ENCODE data around the gene MBNL2. TPM values are rescaled to one million over a fixed set of nuclear protein-coding genes. Genes with fewer than 3 reads are reported as not detected.

MBNL2 gene
- total and polyA plus RNA-seq, 2 of the 13 experiments (the other 11 are each of a cell fraction or from before 2014, with no cell fraction given): 30.8 to 59.0 TPM

DNA sequence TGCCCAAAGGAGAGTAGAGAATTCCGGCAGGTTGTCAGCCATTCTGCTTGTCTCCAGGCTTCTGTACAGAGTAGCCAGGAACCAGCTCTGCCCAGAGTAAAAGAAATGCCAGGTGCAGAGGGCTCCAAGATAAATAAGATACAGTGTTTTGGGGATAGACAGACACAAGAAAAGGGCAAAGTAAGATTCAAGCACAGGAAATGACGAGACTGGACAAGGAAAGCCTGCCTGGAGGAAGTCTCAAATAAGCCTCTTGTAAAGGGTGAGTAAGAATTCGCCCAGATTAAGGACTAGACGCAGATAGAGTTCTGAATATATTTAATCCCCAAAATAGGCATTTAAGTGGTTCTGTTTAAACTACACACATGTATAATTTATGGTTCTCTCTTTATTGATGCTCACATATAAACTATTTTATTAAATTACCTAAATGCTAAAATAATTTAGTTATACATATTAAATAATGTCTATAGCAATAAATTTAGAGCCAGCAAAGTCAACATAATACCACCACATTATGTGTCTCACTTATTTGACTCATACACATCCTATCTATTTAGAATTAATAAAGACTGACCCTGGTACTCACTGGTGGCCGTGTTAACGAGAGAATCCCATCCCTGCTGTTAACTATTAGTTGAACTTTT lies 113.5 kb downstream of the MBNL2 start:
- no peaks in the 10 kb centered on the region for H3K9me3 ChIP-seq (ENCODE audit: low read length)
- ChIA-PET CTCF (ENCODE audit: low intra/inter-chr PET ratio, low total read pairs) (no interaction called here), POLR2A (no interaction called here)
- no peaks in the 10 kb centered on the region for H3K4me1 ChIP-seq (ENCODE audit: insufficient read depth, low read length)
- no peak overlapping the region for H3K27ac ChIP-seq (ENCODE audit: extremely low read length, insufficient read depth, low read length)
- peaks cover 35% of the 10 kb centered on the region for H3K79me2 ChIP-seq (ENCODE audit: insufficient read depth, low read length)
- WGBS (ENCODE audit: low lambda C conversion rate): 82% methylated on average over 6 of the region's 6 CpGs
- peaks cover 34% of the 10 kb centered on the region for H4K20me1 ChIP-seq (ENCODE audit: insufficient read depth, low read length)
- no peak for ATAC-seq
- no peak overlapping the region for H3K4me2 ChIP-seq (ENCODE audit: low read depth, low read length)
- no peaks in the 10 kb centered on the region for H3K27me3 ChIP-seq (ENCODE audit: control insufficient read depth in 1 of 2, insufficient read depth in 2 of 2, low read length in 2 of 2)
- BruUV-seq (replicated peaks): no TSS peak
- H3K9ac ChIP-seq (ENCODE audit: insufficient read depth, low read depth, low read length): no peak overlapping the region
- intact Hi-C loops (cut with micrococcal nuclease; ENCODE audit: unreplicated experiment) (no loop called here), in situ Hi-C loops (cut with HindIII; ENCODE audit: extremely low pct_ligation_motif_present, low pct_unique_long_range_greater_than_20kb) (no loop called here)
- DNase-seq (ENCODE audit: low spot score): no peak
- no peak overlapping the region for H3K4me3 ChIP-seq (replicated peaks in 1 of 3; ENCODE audit: insufficient read depth in 1 of 3, low read depth in 2 of 3, low read length in 3 of 3)
- FAIRE-seq: no peak
- H2AFZ ChIP-seq (ENCODE audit: low read length): no peak overlapping the region
- H3K36me3 ChIP-seq (replicated peaks in 1 of 2; ENCODE audit: control insufficient read depth in 1 of 2, insufficient read depth in 2 of 2, low read length in 2 of 2): peaks cover 32 to 65% of the 10 kb centered on the region in 2 experiments
- TF ChIP-seq, protein P1, sequence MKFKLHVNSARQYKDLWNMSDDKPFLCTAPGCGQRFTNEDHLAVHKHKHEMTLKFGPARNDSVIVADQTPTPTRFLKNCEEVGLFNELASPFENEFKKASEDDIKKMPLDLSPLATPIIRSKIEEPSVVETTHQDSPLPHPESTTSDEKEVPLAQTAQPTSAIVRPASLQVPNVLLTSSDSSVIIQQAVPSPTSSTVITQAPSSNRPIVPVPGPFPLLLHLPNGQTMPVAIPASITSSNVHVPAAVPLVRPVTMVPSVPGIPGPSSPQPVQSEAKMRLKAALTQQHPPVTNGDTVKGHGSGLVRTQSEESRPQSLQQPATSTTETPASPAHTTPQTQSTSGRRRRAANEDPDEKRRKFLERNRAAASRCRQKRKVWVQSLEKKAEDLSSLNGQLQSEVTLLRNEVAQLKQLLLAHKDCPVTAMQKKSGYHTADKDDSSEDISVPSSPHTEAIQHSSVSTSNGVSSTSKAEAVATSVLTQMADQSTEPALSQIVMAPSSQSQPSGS (CRISPR knock-in tag; IDR thresholded peaks at IDR 0.05): no peak
- TF ChIP-seq SSRP1 (CRISPR knock-in tag; IDR thresholded peaks at IDR 0.05) (no peak), NR2F6 (IDR thresholded peaks at IDR 0.05) (no peak), NR2F6 (CRISPR knock-in tag; IDR thresholded peaks at IDR 0.05) (no peak), KAT2B (IDR thresholded peaks at IDR 0.05; ENCODE audit: borderline replicate concordance, low read depth, low read length) (no peak), ZNF619 (CRISPR knock-in tag; IDR thresholded peaks at IDR 0.05) (no peak), ZNF737 (CRISPR knock-in tag; IDR thresholded peaks at IDR 0.05; ENCODE audit: borderline replicate concordance) (no peak), NONO (IDR thresholded peaks at IDR 0.05) (no peak), NONO (CRISPR knock-in tag; conservative IDR thresholded peaks at IDR 0.05) (no peak), RFX1 (IDR thresholded peaks at IDR 0.05) (no peak), RXRA (CRISPR knock-in tag; IDR thresholded peaks at IDR 0.05) (no peak), ZNF382 (CRISPR knock-in tag; IDR thresholded peaks at IDR 0.05; ENCODE audit: borderline replicate concordance) (no peak)
- TF ChIP-seq, protein P2, sequence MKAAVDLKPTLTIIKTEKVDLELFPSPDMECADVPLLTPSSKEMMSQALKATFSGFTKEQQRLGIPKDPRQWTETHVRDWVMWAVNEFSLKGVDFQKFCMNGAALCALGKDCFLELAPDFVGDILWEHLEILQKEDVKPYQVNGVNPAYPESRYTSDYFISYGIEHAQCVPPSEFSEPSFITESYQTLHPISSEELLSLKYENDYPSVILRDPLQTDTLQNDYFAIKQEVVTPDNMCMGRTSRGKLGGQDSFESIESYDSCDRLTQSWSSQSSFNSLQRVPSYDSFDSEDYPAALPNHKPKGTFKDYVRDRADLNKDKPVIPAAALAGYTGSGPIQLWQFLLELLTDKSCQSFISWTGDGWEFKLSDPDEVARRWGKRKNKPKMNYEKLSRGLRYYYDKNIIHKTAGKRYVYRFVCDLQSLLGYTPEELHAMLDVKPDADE (CRISPR knock-in tag; IDR thresholded peaks at IDR 0.05): no peak
- TF ChIP-seq, protein P3, sequence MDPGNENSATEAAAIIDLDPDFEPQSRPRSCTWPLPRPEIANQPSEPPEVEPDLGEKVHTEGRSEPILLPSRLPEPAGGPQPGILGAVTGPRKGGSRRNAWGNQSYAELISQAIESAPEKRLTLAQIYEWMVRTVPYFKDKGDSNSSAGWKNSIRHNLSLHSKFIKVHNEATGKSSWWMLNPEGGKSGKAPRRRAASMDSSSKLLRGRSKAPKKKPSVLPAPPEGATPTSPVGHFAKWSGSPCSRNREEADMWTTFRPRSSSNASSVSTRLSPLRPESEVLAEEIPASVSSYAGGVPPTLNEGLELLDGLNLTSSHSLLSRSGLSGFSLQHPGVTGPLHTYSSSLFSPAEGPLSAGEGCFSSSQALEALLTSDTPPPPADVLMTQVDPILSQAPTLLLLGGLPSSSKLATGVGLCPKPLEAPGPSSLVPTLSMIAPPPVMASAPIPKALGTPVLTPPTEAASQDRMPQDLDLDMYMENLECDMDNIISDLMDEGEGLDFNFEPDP (CRISPR knock-in tag; conservative IDR thresholded peaks at IDR 0.05): no peak
